GM23338 (cell line): Measurements from ENCODE around the gene KIAA1217. TPM values are rescaled to one million over a fixed set of nuclear protein-coding genes. Genes with fewer than 3 reads are reported as not detected.

ENCODE experiments used
- ATAC-seq: fragments of 200-7000 bp; cut with Tn5 transposase; 3 replicates; pipeline ENCODE4 v1.9.1; 2020
- DNase-seq: peaks from one replicate; pipeline ENCODE4 v3.0.0-alpha.2; 2015; ENCODE audit warnings: low spot score
- H2AFZ ChIP-seq: fragments of 200-600 bp; sonication (generic); 2 replicates; pipeline ENCODE4 v1.8.0; 2016; ENCODE audit warnings: antibody characterized with exemption, mild to moderate bottlenecking, moderate library complexity
- H3F3A ChIP-seq: fragments of 200-600 bp; sonication (generic); replicated peaks from 2 replicates; pipeline ENCODE4 v1.8.0; 2017; ENCODE audit warnings: antibody characterized with exemption, mixed run types, low read depth
- H3K27ac ChIP-seq: fragments of 200-600 bp; sonication (generic); 2 replicates; pipeline ENCODE4 v1.6.1; 2016; ENCODE audit warnings: low read depth
- H3K27me3 ChIP-seq: fragments of 200-600 bp; sonication (generic); 2 replicates; pipeline ENCODE4 v1.8.0; 2016; ENCODE audit warnings: mild to moderate bottlenecking, mixed run types, moderate library complexity; ENCODE audit not compliant: insufficient read depth
- H3K36me3 ChIP-seq: fragments of 200-600 bp; sonication (generic); 2 replicates; pipeline ENCODE4 v1.8.0; 2016; ENCODE audit warnings: mild to moderate bottlenecking; ENCODE audit not compliant: insufficient read depth
- H3K4me1 ChIP-seq: fragments of 200-600 bp; sonication (generic); 2 replicates; pipeline ENCODE4 v1.8.0; 2016; ENCODE audit warnings: mild to moderate bottlenecking, moderate library complexity; ENCODE audit not compliant: insufficient read depth
- H3K4me2 ChIP-seq: fragments of 200-600 bp; sonication (generic); 2 replicates; pipeline ENCODE4 v1.7.1; 2017; ENCODE audit warnings: mixed run types
- H3K4me3 ChIP-seq: fragments of 200-600 bp; sonication (generic); 2 replicates; pipeline ENCODE4 v1.6.1; 2016; ENCODE audit warnings: mixed run types
- H3K79me2 ChIP-seq: fragments of 200-600 bp; sonication (generic); replicated peaks from 2 replicates; pipeline ENCODE4 v1.8.0; 2017; ENCODE audit warnings: mild to moderate bottlenecking; ENCODE audit not compliant: insufficient read depth
- H3K9me2 ChIP-seq: fragments of 200-600 bp; sonication (generic); 2 replicates; pipeline ENCODE4 v1.8.0; 2017; ENCODE audit not compliant: insufficient read depth
- H4K20me1 ChIP-seq: fragments of 200-600 bp; sonication (generic); replicated peaks from 2 replicates; pipeline ENCODE4 v1.8.0; 2017; ENCODE audit warnings: mild to moderate bottlenecking; ENCODE audit not compliant: insufficient read depth
- H3K27ac Mint-ChIP-seq: 2 replicates; pipeline ENCODE4 v1.8.0; 2020; ENCODE audit warnings: inconsistent platforms, mild to moderate bottlenecking, moderate library complexity, mixed read lengths
- H3K27me3 Mint-ChIP-seq: 3 replicates; pipeline ENCODE4 v1.8.0; 2022; ENCODE audit warnings: low read depth, mild to moderate bottlenecking, moderate library complexity, mixed read lengths, inconsistent platforms; ENCODE audit not compliant: insufficient read depth, poor library complexity
- H3K36me3 Mint-ChIP-seq: 3 replicates; pipeline ENCODE4 v1.8.0; 2021; ENCODE audit warnings: low read depth, mild to moderate bottlenecking, inconsistent platforms, moderate library complexity, mixed read lengths
- H3K4me1 Mint-ChIP-seq: 3 replicates; pipeline ENCODE4 v1.8.0; 2020; ENCODE audit warnings: mild to moderate bottlenecking, inconsistent platforms, mixed read lengths
- H3K4me3 Mint-ChIP-seq: 3 replicates; pipeline ENCODE4 v1.8.0; 2021; ENCODE audit warnings: moderate library complexity, mild to moderate bottlenecking, inconsistent platforms, mixed read lengths
- H3K9me3 Mint-ChIP-seq: 3 replicates; pipeline ENCODE4 v1.8.0; 2020; ENCODE audit warnings: moderate library complexity, mild to moderate bottlenecking, inconsistent platforms, mixed read lengths
- CREB1 ChIP-seq: fragments of 250-450 bp; sonication (Bioruptor Pico); IDR thresholded peaks from 2 replicates; pipeline ENCODE4 v1.5.0; 2020; ENCODE audit warnings: low read depth, mild to moderate bottlenecking, moderate library complexity
- ETS1 ChIP-seq: IDR thresholded peaks from 2 replicates; pipeline ENCODE4 v1.6.1; 2016; ENCODE audit warnings: antibody characterized with exemption
- EZH2 ChIP-seq: fragments of 200-600 bp; sonication (generic); IDR thresholded peaks from one replicate; pipeline ENCODE4 v1.8.0; 2017; ENCODE audit warnings: antibody characterized with exemption, mild to moderate bottlenecking, low read depth; ENCODE audit not compliant: unreplicated experiment
- EZH2phosphoT487 ChIP-seq: fragments of 200-600 bp; sonication (generic); IDR thresholded peaks from one replicate; pipeline ENCODE4 v1.8.1; 2018; ENCODE audit warnings: antibody characterized with exemption; ENCODE audit not compliant: unreplicated experiment
- NANOG ChIP-seq: IDR thresholded peaks from 2 replicates; pipeline ENCODE4 v1.6.1; 2016; ENCODE audit warnings: antibody characterized with exemption, borderline replicate concordance
- POLR2AphosphoS5 ChIP-seq: IDR thresholded peaks from 2 replicates; pipeline ENCODE4 v1.6.1; 2016; ENCODE audit warnings: antibody characterized with exemption, low read depth
- REST ChIP-seq: IDR thresholded peaks from one replicate; pipeline ENCODE4 v1.6.1; 2018; ENCODE audit warnings: antibody characterized with exemption; ENCODE audit not compliant: unreplicated experiment
- STAT1 ChIP-seq: IDR thresholded peaks from one replicate; pipeline ENCODE4 v1.6.1; 2016; ENCODE audit warnings: antibody characterized with exemption; ENCODE audit not compliant: unreplicated experiment
- ZNF114 ChIP-seq: fragments of 250-450 bp; sonication (Bioruptor Pico); IDR thresholded peaks from 2 replicates; pipeline ENCODE4 v1.5.0; 2020; ENCODE audit warnings: mild to moderate bottlenecking, moderate library complexity
- ZNF331 ChIP-seq: fragments of 250-450 bp; sonication (Bioruptor Pico); IDR thresholded peaks from 2 replicates; pipeline ENCODE4 v1.5.0; 2020; ENCODE audit warnings: low read depth, mild to moderate bottlenecking, moderate library complexity
- ZNF462 ChIP-seq: fragments of 250-450 bp; sonication (Bioruptor Pico); IDR thresholded peaks from 2 replicates; pipeline ENCODE4 v1.5.0; 2020; ENCODE audit warnings: mild to moderate bottlenecking, moderate library complexity
- polyA plus RNA-seq: library from polyadenylated mRNA; unstranded; fragments of >200 nt; fragmentation: Nextera tagmentation; extraction: Ambion mirVana; gene quantifications from 2 replicates; pipeline ENCODE4 v1.2.1, GENCODE V29; 2016
- total RNA-seq: library from RNA; depleted of rRNA; stranded (reverse); fragments of >200 nt; shearing (Covaris generic); gene quantifications from 2 replicates; pipeline ENCODE4 v1.2.3, GENCODE V29; 2014

The KIAA1217 gene
- total and polyA plus RNA-seq, 2 experiments from 2014 or later, result 6.4 to 9.1 TPM

GRCh38 chr10:24370877-24371276 is 161.9 kb downstream of the KIAA1217 start (continued):
- TF ChIP-seq ZNF331 (CRISPR knock-in tag) (no peak), EZH2 (no peak)

- no peak overlapping the region for H3K27ac ChIP-seq
- no peak overlapping the region for H3K4me2 ChIP-seq
- H3K9me2 ChIP-seq, result no peaks in the 10 kb centered on the region
- H3K4me3 Mint-ChIP-seq, result no peak overlapping the region
- H3K9me3 Mint-ChIP-seq, result peaks cover 17% of the 10 kb centered on the region; the same call in 2 of the 3 replicates
- H3K4me3 ChIP-seq, result no peak overlapping the region
- H3F3A ChIP-seq, result no peaks in the 10 kb centered on the region
- no peaks in the 10 kb centered on the region for H3K79me2 ChIP-seq
- ATAC-seq (no peak), DNase-seq (no peak)
- H3K27ac Mint-ChIP-seq, result no peak overlapping the region
- peaks cover 19% of the 10 kb centered on the region for H3K4me1 ChIP-seq
- H3K36me3 Mint-ChIP-seq, result peaks cover 24% of the 10 kb centered on the region
- no peaks in the 10 kb centered on the region for H3K27me3 ChIP-seq
- no peaks in the 10 kb centered on the region for H3K36me3 ChIP-seq
- no peaks in the 10 kb centered on the region for H4K20me1 ChIP-seq
- TF ChIP-seq NANOG (no peak), STAT1 (no peak), ZNF331 (CRISPR knock-in tag) (no peak), ETS1 (no peak), EZH2phosphoT487 (no peak), ZNF462 (no peak), CREB1 (no peak), REST (no peak), ZNF114 (no peak), POLR2AphosphoS5 (no peak), EZH2 (no peak)
- peaks cover 25% of the 10 kb centered on the region for H3K4me1 Mint-ChIP-seq
- H3K27me3 Mint-ChIP-seq, result peaks cover 4% of the 10 kb centered on the region
- H2AFZ ChIP-seq, result no peak overlapping the region
These were observed 162.5 kb downstream of the KIAA1217 start for GRCh38 chr10:24371396-24371795.
